ENCODE data around the gene GSTP1. TPM values are rescaled to one million over a fixed set of nuclear protein-coding genes. Genes with fewer than 3 reads are reported as not detected.
A peak's percentile ranks its signal among the peaks of the same experiment; 100 is the strongest.

The GSTP1 gene
- total and polyA plus RNA-seq, 12 donors: 249 to 642 (median 332) TPM

DNA sequence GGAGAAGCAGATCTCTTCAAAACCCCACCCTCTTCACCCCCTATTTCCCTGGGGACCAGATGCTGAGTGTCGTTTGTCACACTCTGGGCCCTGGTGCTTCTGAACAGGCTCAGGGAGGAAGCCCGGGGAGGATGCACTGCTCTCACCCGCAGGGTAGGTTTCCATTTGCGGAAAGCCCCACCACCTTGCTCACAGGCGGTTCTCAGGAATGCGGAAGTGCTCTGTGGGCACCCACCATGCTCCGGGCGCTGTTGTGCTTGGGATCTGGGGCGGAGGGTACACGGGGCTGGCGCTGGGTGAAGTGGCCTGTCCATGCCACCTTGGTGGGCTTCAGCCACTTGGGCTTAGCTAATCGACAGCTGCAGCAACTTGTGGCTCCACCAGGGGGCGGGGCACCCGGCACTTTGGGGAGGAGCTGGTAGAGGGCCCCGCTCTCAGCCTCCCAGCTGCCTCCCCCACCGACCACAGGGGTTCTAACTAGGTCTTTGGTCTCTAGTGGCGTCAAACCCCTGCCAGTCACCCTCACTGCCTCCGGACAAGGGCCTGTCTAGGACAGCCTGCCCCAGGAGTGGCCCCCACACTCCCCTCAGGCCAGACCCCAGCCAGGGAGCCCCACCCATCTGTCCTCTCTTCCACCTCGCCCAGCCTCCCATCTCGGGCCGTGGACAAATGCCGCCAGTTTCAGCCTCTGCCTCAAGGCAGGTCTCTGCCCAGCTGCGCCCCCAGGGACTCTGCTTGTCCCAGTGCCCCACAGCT, 30.5 kb downstream of the GSTP1 start:
- intact Hi-C loops (cut with DNase I): no loop called here
- Histone ChIP-seq H3K27ac (peak overlapping the region in 9 of 10 donors; percentile 14 to 92 (median 47)), H3K27me3 (peaks cover 0 to 17% (median 12%) of the 10 kb centered on the region in 7 donors), H3K4me3 (peak overlapping the region in 9 of 10 donors; percentile 27 to 53 (median 50)), H3K36me3 (peaks cover 0 to 44% (median 34%) of the 10 kb centered on the region in 9 donors), H3K9me3 (no peaks in the 10 kb centered on the region), H3K4me1 (peaks cover 8 to 36% (median 19%) of the 10 kb centered on the region in 9 donors)
- TF ChIP-seq, protein P1, sequence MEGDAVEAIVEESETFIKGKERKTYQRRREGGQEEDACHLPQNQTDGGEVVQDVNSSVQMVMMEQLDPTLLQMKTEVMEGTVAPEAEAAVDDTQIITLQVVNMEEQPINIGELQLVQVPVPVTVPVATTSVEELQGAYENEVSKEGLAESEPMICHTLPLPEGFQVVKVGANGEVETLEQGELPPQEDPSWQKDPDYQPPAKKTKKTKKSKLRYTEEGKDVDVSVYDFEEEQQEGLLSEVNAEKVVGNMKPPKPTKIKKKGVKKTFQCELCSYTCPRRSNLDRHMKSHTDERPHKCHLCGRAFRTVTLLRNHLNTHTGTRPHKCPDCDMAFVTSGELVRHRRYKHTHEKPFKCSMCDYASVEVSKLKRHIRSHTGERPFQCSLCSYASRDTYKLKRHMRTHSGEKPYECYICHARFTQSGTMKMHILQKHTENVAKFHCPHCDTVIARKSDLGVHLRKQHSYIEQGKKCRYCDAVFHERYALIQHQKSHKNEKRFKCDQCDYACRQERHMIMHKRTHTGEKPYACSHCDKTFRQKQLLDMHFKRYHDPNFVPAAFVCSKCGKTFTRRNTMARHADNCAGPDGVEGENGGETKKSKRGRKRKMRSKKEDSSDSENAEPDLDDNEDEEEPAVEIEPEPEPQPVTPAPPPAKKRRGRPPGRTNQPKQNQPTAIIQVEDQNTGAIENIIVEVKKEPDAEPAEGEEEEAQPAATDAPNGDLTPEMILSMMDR (IDR thresholded peaks at IDR 0.05): peak; percentile 45 to 81 (median 76)
- peak; percentile 15 to 71 (median 52) for ATAC-seq
- WGBS, 2 donors: 15 to 16% methylated on average over 23 of the region's 23 CpGs
- DNase-seq: peak in 1 of 2 donors; percentile 68

DNA sequence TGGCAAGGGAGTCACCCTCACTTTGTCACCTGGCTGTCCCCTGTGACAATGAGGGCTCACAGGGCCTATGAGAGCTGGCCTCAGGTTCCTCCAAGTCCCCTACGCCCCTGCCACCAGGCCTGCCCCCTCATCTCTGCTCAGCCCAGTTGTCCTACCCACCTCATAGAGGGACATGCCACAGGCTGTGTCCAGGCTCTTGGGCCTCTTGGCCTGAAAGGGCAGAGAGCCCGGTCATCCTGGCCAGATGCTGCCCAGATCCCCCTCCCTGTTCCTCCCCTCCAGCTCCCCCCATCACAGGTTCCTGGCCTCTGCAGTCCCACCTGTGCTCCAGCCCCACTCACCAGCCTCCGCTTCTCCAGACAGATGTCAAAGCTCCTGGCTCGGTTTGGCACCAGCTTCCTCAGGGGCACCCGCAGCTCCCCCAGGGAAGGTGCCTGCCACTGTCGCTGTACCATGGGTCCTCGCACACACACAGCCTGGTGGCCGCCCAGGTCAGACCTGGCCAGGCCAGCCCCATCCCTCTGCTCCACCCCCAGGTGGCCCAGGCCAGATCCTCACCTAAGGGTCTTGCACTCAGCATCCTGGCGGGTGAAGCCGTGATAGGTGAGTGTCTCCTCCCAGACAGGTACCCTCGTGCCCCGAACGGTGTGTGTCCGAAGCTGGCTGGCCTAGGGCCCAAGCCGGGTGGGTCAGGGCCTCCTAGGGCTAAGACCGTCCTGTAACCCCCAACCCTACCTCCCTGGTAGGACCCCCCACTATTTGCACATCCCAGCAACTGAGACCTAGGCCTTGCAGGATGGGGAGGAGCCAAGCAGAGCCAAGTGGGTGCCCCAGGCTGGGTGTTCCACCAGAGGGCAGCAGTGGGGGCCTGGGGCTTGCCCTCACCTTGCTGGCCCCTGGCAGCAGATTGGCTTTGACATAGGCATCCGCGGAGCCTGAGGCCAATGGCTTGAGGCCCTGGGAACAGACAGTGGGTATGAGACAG, 31.4 kb downstream of the GSTP1 start:
- no peak overlapping the region for H3K4me3 ChIP-seq
- peak; percentile 9 to 61 (median 32) for ATAC-seq
- 80 to 84% methylated on average over 18 of the region's 18 CpGs for WGBS, 2 donors
- H3K9me3 ChIP-seq: no peaks in the 10 kb centered on the region
- peaks cover 8 to 36% (median 18%) of the 10 kb centered on the region in 9 donors for H3K4me1 ChIP-seq
- no peak for DNase-seq
- H3K27ac ChIP-seq: peak overlapping the region in 4 of 10 donors; percentile 14 to 92 (median 42)
- peaks cover 0 to 17% (median 12%) of the 10 kb centered on the region in 7 donors for H3K27me3 ChIP-seq
- TF ChIP-seq, protein P1 (IDR thresholded peaks at IDR 0.05): peak in 8 of 9 donors; percentile 17 to 54 (median 49)
- intact Hi-C loops (cut with DNase I): no loop called here
- peaks cover 0 to 35% (median 27%) of the 10 kb centered on the region in 9 donors for H3K36me3 ChIP-seq

DNA sequence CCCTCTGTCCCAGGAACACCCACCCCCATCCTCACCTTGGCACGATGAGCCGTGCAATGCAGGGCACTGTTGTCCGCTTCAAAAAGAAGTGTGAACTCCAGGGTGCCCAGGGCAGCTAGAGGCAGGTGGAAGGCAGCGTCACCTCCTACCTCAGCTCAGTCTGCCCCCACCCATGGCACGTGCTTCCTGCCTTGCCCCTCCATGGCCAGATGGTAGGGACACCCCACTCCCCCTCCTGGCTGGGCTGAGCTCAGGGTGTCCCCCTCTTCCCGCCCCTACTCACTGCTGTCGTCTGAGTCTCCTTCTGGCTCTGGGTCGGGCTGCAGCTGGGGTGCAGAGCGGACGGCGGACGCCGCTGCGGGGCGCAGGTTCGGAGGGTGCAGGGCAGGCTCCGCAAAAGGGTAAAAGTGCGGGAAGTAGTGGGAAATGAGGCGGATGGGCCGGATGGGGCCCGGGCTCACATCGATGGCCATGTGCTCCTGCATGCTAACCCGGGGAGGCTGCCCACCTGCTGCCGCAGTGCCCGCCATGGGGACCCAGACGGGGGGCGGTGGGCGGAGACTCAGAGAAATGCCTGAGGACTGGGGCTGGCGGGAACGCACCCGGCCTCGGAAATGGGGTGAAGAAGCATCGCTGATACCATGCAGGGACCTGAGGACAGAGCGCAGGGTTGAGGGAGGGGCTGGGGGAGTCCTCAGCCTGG, 32.3 kb downstream of the GSTP1 start:
- Histone ChIP-seq H3K27ac (peak overlapping the region in 1 of 10 donors; percentile 35), H3K4me1 (peaks cover 8 to 36% (median 18%) of the 10 kb centered on the region in 9 donors), H3K4me3 (no peak overlapping the region), H3K36me3 (peaks cover 0 to 26% (median 19%) of the 10 kb centered on the region in 9 donors), H3K27me3 (peaks cover 0 to 17% (median 12%) of the 10 kb centered on the region in 7 donors), H3K9me3 (no peaks in the 10 kb centered on the region)
- peak in 4 of 8 donors; percentile 2 to 37 (median 2) for ATAC-seq
- WGBS, 2 donors: 29 to 32% methylated on average over 34 of the region's 34 CpGs
- intact Hi-C loops (cut with DNase I): no loop called here
- TF ChIP-seq, protein P1 (IDR thresholded peaks at IDR 0.05): no peak
- no peak for DNase-seq

All from heart right ventricle (tissue), 16 donors.